ENCODE measurements around the gene CFAP251. TPM values are rescaled to one million over a fixed set of nuclear protein-coding genes. Genes with fewer than 3 reads are reported as not detected.
"Not testable (repeated sequence)": the region's sequence is repeated elsewhere in the genome, so short reads cannot be mapped to it uniquely, and the experiment has no call there.

The CFAP251 gene
- total and polyA plus RNA-seq, 2 donors, result 0.52 to 3.0 TPM

GRCh38 chr12:121921066-121921465 lies 2.7 kb downstream of the CFAP251 start:
- H3K36me3 ChIP-seq (ENCODE audit: insufficient read depth), result peaks cover 2% of the 10 kb centered on the region
- DNase-seq (ENCODE audit: extremely low spot score), result no peak
- H3K4me1 ChIP-seq (ENCODE audit: insufficient read depth), result no peaks in the 10 kb centered on the region
- no peak overlapping the region for H3K4me3 ChIP-seq (ENCODE audit: low read depth, low read length)
- WGBS, result 79% methylated on average over 2 of the region's 2 CpGs
- H3K27ac ChIP-seq (ENCODE audit: low read depth), result no peak overlapping the region

GRCh38 chr12:121925358-121925695 lies 6.9 kb downstream of the CFAP251 start:
- no peak overlapping the region for H3K4me3 ChIP-seq (ENCODE audit: low read depth, low read length)
- no peaks in the 10 kb centered on the region for H3K4me1 ChIP-seq (ENCODE audit: insufficient read depth)
- no peaks in the 10 kb centered on the region for H3K36me3 ChIP-seq (ENCODE audit: insufficient read depth)
- WGBS, result 28% methylated on average over 7 of the region's 7 CpGs
- H3K27ac ChIP-seq (ENCODE audit: low read depth), result no peak overlapping the region
- no peak for DNase-seq (ENCODE audit: extremely low spot score)

DNA sequence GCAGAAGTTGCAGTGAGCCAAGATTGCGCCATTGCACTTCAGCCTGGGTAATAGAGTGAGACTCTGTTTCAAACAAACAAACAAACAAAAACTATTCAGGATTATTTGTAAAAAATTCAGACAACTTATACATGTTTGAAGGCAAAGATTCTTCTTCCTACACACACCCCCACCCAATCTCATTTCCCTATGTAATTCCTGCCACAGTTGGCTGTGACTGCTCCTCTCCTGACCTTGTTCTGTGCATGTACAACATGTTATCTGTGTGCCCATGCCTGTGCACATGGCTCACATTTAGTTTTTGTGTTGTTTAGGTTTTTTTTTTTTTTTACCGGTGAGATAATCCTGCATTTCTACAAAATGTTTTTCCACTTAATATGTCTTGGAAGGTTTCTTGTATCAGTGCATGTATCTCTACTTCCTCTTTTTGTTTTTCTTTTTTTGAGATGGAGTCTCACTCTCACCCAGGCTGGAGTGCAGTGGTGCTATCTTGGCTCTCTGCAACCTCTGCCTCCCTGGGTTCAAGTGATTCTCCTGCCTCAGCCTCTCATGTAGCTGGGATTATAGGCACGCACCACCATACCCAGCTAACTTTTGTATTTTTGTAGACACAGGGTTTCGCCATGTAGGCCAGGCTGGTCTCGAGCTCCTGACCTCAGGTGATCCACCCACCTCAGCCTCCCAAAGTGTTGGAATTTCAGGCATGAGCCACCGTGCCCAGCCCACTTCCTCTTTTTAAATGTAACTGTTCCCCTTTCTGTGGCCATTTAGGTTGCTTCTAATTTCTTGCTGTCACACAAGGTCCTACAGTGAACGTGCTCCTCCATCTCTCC lies 8.7 kb downstream of the CFAP251 start:
- H3K4me1 ChIP-seq (ENCODE audit: insufficient read depth), result no peaks in the 10 kb centered on the region
- no peaks in the 10 kb centered on the region for H3K36me3 ChIP-seq (ENCODE audit: insufficient read depth)
- H3K4me3 ChIP-seq (ENCODE audit: low read depth, low read length), result no peak overlapping the region
- 77% methylated on average over 7 of the region's 7 CpGs for WGBS
- DNase-seq (ENCODE audit: extremely low spot score), result no peak
- H3K27ac ChIP-seq (ENCODE audit: low read depth), result no peak overlapping the region

GRCh38 chr12:121927813-121928212 lies 9.4 kb downstream of the CFAP251 start:
- no peak for DNase-seq (ENCODE audit: extremely low spot score)
- no peak overlapping the region for H3K27ac ChIP-seq (ENCODE audit: low read depth)
- no peaks in the 10 kb centered on the region for H3K4me1 ChIP-seq (ENCODE audit: insufficient read depth)
- 61% methylated on average over 5 of the region's 5 CpGs for WGBS
- H3K36me3 ChIP-seq (ENCODE audit: insufficient read depth), result no peaks in the 10 kb centered on the region
- H3K4me3 ChIP-seq (ENCODE audit: low read depth, low read length), result no peak overlapping the region

- 99% methylated on average over 7 of the region's 7 CpGs for WGBS
- H3K36me3 ChIP-seq (ENCODE audit: insufficient read depth); DNase-seq (ENCODE audit: extremely low spot score); H3K27ac ChIP-seq (ENCODE audit: low read depth); H3K4me3 ChIP-seq (ENCODE audit: low read depth, low read length); H3K4me1 ChIP-seq (ENCODE audit: insufficient read depth): not testable (repeated sequence)
Measured at GRCh38 chr12:121929545-121929944, 11.2 kb downstream of the CFAP251 start.

GRCh38 chr12:121930862-121931261 lies 12.5 kb downstream of the CFAP251 start:
- WGBS, result 89% methylated on average over 4 of the region's 4 CpGs
- H3K4me1 ChIP-seq (ENCODE audit: insufficient read depth), result no peaks in the 10 kb centered on the region
- no peak for DNase-seq (ENCODE audit: extremely low spot score)
- H3K4me3 ChIP-seq (ENCODE audit: low read depth, low read length), result no peak overlapping the region
- H3K27ac ChIP-seq (ENCODE audit: low read depth), result no peak overlapping the region
- no peaks in the 10 kb centered on the region for H3K36me3 ChIP-seq (ENCODE audit: insufficient read depth)

DNA sequence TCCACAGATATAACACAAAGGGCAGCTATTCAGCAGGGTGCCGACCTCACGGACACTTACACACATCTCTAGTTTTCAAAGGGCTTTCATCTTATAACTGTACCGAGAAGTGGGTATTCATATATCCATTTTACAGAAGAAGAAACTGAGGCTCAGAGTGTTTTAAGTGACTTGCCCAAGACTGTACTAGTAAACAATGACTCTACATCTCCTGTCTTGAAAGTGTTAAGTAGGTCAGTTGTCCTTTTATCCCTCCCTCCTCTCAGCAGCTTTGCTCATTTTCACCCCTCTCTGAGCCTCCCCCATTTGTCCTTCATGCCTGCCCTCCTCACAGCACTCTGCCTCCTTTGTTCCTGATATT lies 13.8 kb downstream of the CFAP251 start:
- Histone ChIP-seq H3K4me3 (ENCODE audit: low read depth, low read length) (no peak overlapping the region), H3K4me1 (ENCODE audit: insufficient read depth) (no peaks in the 10 kb centered on the region), H3K36me3 (ENCODE audit: insufficient read depth) (no peaks in the 10 kb centered on the region), H3K27ac (ENCODE audit: low read depth) (no peak overlapping the region)
- no peak for DNase-seq (ENCODE audit: extremely low spot score)
- 94% methylated on average over 3 of the region's 3 CpGs for WGBS

- no peaks in the 10 kb centered on the region for H3K4me1 ChIP-seq (ENCODE audit: insufficient read depth)
- no peak for DNase-seq (ENCODE audit: extremely low spot score)
- H3K27ac ChIP-seq (ENCODE audit: low read depth), result no peak overlapping the region
- no peaks in the 10 kb centered on the region for H3K36me3 ChIP-seq (ENCODE audit: insufficient read depth)
- H3K4me3 ChIP-seq (ENCODE audit: low read depth, low read length), result no peak overlapping the region
- WGBS, result 92% methylated on average over 4 of the region's 4 CpGs
Measured at GRCh38 chr12:121932914-121933521, 14.6 kb downstream of the CFAP251 start.

- H3K27ac ChIP-seq (ENCODE audit: low read depth), result no peak overlapping the region
- H3K36me3 ChIP-seq (ENCODE audit: insufficient read depth), result no peaks in the 10 kb centered on the region
- H3K4me1 ChIP-seq (ENCODE audit: insufficient read depth), result no peaks in the 10 kb centered on the region
- no peak for DNase-seq (ENCODE audit: extremely low spot score)
- H3K4me3 ChIP-seq (ENCODE audit: low read depth, low read length), result no peak overlapping the region
- 85% methylated on average over 17 of the region's 17 CpGs for WGBS
Measured at GRCh38 chr12:121933522-121934308, 15.3 kb downstream of the CFAP251 start.

DNA sequence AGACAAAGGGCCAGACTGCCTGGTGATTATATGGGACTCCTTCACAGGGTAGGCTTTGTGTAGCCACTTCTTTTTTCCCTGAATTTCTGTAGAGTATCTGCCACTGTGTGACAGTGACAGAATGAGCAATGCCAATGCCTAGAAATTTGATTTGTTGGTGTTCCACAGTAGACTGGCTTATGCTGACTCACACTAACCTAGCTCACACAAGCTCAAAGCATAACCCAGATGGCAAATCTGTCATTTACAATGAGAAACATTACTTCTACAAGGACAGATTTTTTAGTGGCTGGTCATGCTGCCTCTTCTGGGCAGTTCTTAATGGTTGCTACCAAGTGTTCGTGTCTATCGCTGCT lies 15.9 kb downstream of the CFAP251 start:
- 98% methylated on average over 2 of the region's 2 CpGs for WGBS

DNA sequence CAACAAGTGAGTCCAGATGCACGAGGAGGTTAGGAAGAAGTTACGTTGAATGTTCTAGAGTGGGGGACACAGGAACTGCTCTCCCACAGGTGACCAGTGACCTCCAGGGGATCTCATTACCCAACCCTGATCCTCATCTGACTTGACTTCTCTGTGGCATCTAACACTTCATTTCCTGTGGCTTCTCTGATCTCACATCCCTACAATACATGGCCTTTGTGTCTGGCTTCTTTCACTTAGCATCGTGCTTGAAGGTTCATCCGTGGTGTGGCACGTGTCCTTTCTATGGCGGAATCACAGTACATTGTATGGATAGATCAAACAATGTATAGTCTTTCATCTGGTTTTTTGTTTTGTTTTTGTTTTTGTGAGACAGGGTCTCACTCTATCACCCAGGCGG lies 19.3 kb downstream of the CFAP251 start:
- Histone ChIP-seq H3K4me1 (ENCODE audit: insufficient read depth) (no peaks in the 10 kb centered on the region), H3K4me3 (ENCODE audit: low read depth, low read length) (no peak overlapping the region), H3K27ac (ENCODE audit: low read depth) (no peak overlapping the region), H3K36me3 (ENCODE audit: insufficient read depth) (no peaks in the 10 kb centered on the region)
- no peak for DNase-seq (ENCODE audit: extremely low spot score)
- WGBS, result 95% methylated on average over 7 of the region's 7 CpGs

More for the DNA sequence above, 15.9 kb downstream of the CFAP251 start:
- Histone ChIP-seq H3K36me3 (ENCODE audit: insufficient read depth) (no peaks in the 10 kb centered on the region), H3K4me3 (ENCODE audit: low read depth, low read length) (no peak overlapping the region), H3K4me1 (ENCODE audit: insufficient read depth) (no peaks in the 10 kb centered on the region), H3K27ac (ENCODE audit: low read depth) (no peak overlapping the region)
- DNase-seq (ENCODE audit: extremely low spot score), result no peak

GRCh38 chr12:121939186-121939585 lies 20.8 kb downstream of the CFAP251 start:
- Histone ChIP-seq H3K36me3 (ENCODE audit: insufficient read depth) (no peaks in the 10 kb centered on the region), H3K27ac (ENCODE audit: low read depth) (no peak overlapping the region), H3K4me1 (ENCODE audit: insufficient read depth) (no peaks in the 10 kb centered on the region), H3K4me3 (ENCODE audit: low read depth, low read length) (no peak overlapping the region)
- WGBS, result 54% methylated on average over 7 of the region's 7 CpGs
- DNase-seq (ENCODE audit: extremely low spot score), result no peak

DNA sequence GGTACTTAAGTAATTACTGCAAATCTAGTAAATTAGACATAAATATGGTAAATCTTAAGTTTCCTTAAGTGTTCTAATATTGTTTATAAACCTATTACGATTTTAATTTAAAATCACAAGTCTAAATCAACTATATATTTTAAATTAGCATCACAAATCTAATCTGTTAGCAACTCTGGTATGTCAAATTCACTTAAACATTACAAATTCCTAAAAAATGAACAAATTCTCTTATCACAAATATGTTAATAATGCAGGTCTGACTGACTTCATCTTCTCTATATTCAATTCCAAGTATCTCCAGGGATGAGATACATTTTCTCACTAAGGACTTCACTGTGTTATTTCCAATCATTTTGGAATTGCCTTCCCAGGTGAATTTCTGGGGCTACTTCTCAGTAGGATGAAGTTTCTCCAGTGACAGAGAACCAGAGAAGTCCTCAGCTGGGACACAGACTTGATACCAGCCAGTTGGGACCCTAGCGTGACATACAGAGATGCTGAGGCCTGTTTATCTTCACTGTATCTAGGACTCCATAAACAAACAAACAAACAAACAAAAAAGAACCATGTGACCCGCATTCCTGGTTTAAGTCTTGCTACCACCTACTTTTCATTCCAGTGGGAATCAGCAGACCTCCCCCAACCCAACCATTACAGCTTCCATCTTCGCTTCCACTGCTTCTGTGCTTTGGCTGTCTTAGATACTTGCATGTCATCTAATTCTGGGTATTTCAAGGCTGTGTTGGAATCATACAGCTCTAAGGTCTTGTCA lies 21.8 kb downstream of the CFAP251 start:
- H3K4me3 ChIP-seq (ENCODE audit: low read depth, low read length), result no peak overlapping the region
- H3K36me3 ChIP-seq (ENCODE audit: insufficient read depth), result no peaks in the 10 kb centered on the region
- DNase-seq (ENCODE audit: extremely low spot score), result no peak
- 81% methylated on average over 4 of the region's 4 CpGs for WGBS
- no peaks in the 10 kb centered on the region for H3K4me1 ChIP-seq (ENCODE audit: insufficient read depth)
- no peak overlapping the region for H3K27ac ChIP-seq (ENCODE audit: low read depth)
